HFFc6 (cell line): ENCODE measurements around the gene KIF3A. TPM values are rescaled to one million over a fixed set of nuclear protein-coding genes. Genes with fewer than 3 reads are reported as not detected.

Experiments used
- DNase-seq: peaks from one replicate; pipeline ENCODE4 v3.0.0-alpha.2; 2018
- H3K27ac Mint-ChIP-seq: 2 replicates; pipeline ENCODE4 v1.8.0; 2020; ENCODE audit warnings: mild to moderate bottlenecking, mixed read lengths
- H3K27me3 Mint-ChIP-seq: 2 replicates; pipeline ENCODE4 v1.8.0; 2021; ENCODE audit warnings: mild to moderate bottlenecking, moderate library complexity, mixed read lengths; ENCODE audit not compliant: insufficient read depth
- H3K36me3 Mint-ChIP-seq: 2 replicates; pipeline ENCODE4 v1.8.0; 2021; ENCODE audit warnings: low read depth, mixed read lengths
- H3K4me1 Mint-ChIP-seq: 2 replicates; pipeline ENCODE4 v1.8.0; 2020; ENCODE audit warnings: low read depth, mixed read lengths
- H3K4me3 Mint-ChIP-seq: 2 replicates; pipeline ENCODE4 v1.8.0; 2020; ENCODE audit warnings: mild to moderate bottlenecking, moderate library complexity, mixed read lengths
- H3K9me3 Mint-ChIP-seq: 2 replicates; pipeline ENCODE4 v1.8.0; 2020; ENCODE audit warnings: mild to moderate bottlenecking, mixed read lengths
- total RNA-seq, 6 experiments: library from RNA; stranded (reverse); fragmentation: NEBNext Ultra II Directional; extraction: Animal tissue kit (Norgen Biotek cat#: 25700); gene quantifications; 2 replicates in 1 of 6; 3 replicates in 5 of 6; pipeline ENCODE4 v1.2.3, GENCODE V29; 2021
- TF ChIP-seq, protein P1 (sequence below): fragments of 200-600 bp; sonication (generic); IDR thresholded peaks from 2 replicates; pipeline ENCODE4 v1.5.0; 2021; ENCODE audit warnings: antibody characterized with exemption, mild to moderate bottlenecking

The KIF3A gene
- total RNA-seq, 6 experiments from 2014 or later = 12.9 to 15.4 (median 14.9) TPM

DNA sequence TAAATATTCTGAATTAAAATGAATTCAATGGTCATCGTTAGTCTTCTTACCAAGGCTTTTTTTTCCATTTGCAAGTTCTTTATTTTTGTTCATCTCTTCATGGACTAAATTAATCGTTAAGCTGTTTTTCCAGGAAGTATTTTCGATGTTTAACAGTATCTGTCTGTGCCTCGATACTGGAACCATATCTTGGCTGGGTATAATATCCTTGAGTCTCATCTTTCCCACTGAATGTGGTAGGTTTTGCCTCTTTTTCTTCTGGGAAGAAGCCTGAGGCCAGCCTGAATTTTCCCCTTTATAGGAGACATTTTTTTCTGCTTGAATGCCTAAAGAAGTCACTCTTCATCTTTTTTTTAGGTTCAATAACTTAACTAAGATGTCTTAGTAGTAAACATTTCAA lies 43.7 kb upstream of the KIF3A start:
- Mint-ChIP-seq H3K27me3 (no peaks in the 10 kb centered on the region), H3K36me3 (no peaks in the 10 kb centered on the region), H3K4me3 (no peak overlapping the region), H3K4me1 (peaks cover 46% of the 10 kb centered on the region), H3K27ac (no peak overlapping the region), H3K9me3 (no peaks in the 10 kb centered on the region)
- TF ChIP-seq, protein P1, sequence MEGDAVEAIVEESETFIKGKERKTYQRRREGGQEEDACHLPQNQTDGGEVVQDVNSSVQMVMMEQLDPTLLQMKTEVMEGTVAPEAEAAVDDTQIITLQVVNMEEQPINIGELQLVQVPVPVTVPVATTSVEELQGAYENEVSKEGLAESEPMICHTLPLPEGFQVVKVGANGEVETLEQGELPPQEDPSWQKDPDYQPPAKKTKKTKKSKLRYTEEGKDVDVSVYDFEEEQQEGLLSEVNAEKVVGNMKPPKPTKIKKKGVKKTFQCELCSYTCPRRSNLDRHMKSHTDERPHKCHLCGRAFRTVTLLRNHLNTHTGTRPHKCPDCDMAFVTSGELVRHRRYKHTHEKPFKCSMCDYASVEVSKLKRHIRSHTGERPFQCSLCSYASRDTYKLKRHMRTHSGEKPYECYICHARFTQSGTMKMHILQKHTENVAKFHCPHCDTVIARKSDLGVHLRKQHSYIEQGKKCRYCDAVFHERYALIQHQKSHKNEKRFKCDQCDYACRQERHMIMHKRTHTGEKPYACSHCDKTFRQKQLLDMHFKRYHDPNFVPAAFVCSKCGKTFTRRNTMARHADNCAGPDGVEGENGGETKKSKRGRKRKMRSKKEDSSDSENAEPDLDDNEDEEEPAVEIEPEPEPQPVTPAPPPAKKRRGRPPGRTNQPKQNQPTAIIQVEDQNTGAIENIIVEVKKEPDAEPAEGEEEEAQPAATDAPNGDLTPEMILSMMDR = no peak
- no peak for DNase-seq

DNA sequence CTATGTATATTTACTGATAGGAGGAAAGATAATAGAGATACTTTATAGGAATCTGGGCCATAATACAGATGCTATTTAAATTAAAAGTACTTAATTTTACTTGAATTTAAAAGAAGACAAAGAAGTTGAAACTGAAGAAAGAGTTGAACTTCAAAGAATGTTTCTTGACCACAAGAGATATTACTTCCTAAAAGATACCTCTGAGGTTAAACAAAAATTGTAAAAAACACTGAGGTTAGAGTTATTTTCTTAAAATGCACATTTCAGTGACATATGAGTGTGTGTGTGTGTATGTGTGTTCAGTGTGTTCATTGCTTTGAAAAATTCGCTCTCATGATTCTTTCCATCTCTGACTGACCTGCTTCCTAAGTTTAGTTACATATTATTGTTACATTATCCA lies 43.2 kb upstream of the KIF3A start:
- H3K27me3 Mint-ChIP-seq = no peaks in the 10 kb centered on the region
- TF ChIP-seq, protein P1 = no peak
- no peaks in the 10 kb centered on the region for H3K36me3 Mint-ChIP-seq
- H3K9me3 Mint-ChIP-seq = no peaks in the 10 kb centered on the region
- no peak overlapping the region for H3K4me3 Mint-ChIP-seq
- peaks cover 51% of the 10 kb centered on the region for H3K4me1 Mint-ChIP-seq
- no peak for DNase-seq
- H3K27ac Mint-ChIP-seq = no peak overlapping the region

DNA sequence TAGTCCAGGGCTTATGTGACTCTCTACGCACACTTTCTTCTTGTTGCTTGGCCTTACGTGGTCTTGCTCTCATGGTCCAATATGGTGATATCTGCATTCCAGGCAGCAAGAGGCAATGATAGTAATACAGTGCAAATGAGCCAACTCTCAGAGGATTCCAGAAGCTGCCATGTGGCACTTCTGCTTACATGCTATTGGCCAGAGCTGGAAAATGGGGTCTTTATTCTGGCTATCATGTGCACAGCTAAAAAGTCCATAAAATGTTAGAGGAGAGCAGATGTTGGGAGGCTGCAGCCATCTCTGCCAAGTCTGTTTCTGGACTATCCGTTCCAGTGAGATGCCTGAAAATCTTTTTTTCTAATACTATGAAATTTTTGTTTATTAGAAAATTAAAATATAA lies 42.6 kb upstream of the KIF3A start:
- H3K27ac Mint-ChIP-seq = no peak overlapping the region
- H3K4me3 Mint-ChIP-seq = no peak overlapping the region
- no peaks in the 10 kb centered on the region for H3K9me3 Mint-ChIP-seq
- no peaks in the 10 kb centered on the region for H3K36me3 Mint-ChIP-seq
- peaks cover 57% of the 10 kb centered on the region for H3K4me1 Mint-ChIP-seq
- no peaks in the 10 kb centered on the region for H3K27me3 Mint-ChIP-seq
- TF ChIP-seq, protein P1 = no peak
- DNase-seq = no peak

DNA sequence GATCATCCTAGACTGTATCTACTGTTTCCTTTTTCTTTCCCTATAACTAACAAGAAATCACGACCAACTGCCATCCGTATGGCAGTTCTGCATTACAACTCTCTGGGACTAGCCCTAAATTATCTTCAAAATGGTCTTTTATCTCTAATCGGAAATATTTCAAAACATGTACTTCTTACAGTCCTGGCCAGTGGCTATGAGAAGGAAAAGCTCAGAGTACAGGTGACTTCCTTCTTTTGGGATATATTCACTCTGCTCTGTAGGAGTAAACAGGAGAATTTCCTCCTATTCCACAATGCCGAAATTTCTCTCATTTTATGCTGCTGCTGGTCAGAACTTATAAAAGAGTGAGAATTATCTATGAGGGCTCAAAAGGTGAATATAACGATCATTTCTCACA lies 41.5 kb upstream of the KIF3A start:
- Mint-ChIP-seq H3K9me3 (no peaks in the 10 kb centered on the region), H3K36me3 (no peaks in the 10 kb centered on the region), H3K4me3 (no peak overlapping the region), H3K27ac (no peak overlapping the region), H3K4me1 (peaks cover 68% of the 10 kb centered on the region), H3K27me3 (no peaks in the 10 kb centered on the region)
- DNase-seq = no peak
- TF ChIP-seq, protein P1 = no peak

DNA sequence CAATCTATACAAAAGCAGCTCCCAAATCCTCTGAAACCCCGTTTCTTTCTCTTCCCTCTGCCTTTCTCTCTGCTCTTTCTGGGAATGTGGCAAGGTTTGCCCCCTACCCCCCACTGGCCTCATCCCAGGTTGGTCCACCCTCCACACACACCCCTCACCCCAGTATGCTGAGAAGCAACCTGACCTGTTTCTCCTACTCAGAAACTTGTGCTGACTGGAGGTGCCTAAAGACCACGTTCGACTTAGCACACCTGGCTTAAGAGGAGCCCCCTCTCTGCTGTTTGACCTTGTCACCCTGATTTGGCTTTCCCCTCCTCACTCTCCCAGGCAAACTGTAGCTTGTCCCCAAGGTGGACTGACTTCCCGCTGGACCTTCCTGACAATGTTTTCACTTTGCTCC lies 40.8 kb upstream of the KIF3A start:
- Mint-ChIP-seq H3K4me1 (peaks cover 71% of the 10 kb centered on the region), H3K27ac (peak overlapping the region; percentile 49), H3K36me3 (no peaks in the 10 kb centered on the region), H3K4me3 (peak overlapping the region; percentile 79), H3K9me3 (no peaks in the 10 kb centered on the region), H3K27me3 (no peaks in the 10 kb centered on the region)
- TF ChIP-seq, protein P1 = no peak
- DNase-seq = no peak
